Natural killer cell (primary cell): ENCODE results near the gene CISTR. TPM values are rescaled to one million over a fixed set of nuclear protein-coding genes. Genes with fewer than 3 reads are reported as not detected.

ENCODE experiments used
- ATAC-seq, 3 donors: fragments of 150-1000 bp in 2 of 3; fragments of 200-7000 bp in 1 of 3; cut with Tn5 transposase; 1 replicate in 1 of 3; 2 replicates in 2 of 3; pipeline ENCODE4 v1.10.0; 2021; ENCODE audit warnings: mild to moderate bottlenecking in 2 of 3, moderate library complexity in 2 of 3
- DNase-seq, 2 donors: peaks; one replicate each; pipeline versions ENCODE4 v3.0.0 to v3.0.0-alpha.2; 2013 to 2021; ENCODE audit warnings: mixed read lengths in 1 of 2
- H3K27ac ChIP-seq: one replicate; pipeline ENCODE4 v1.5.1; 2013; ENCODE audit warnings: mild to moderate bottlenecking, low read length
- H3K27me3 ChIP-seq: one replicate; pipeline ENCODE4 v1.6.1; 2013; ENCODE audit warnings: low read length; ENCODE audit not compliant: control insufficient read depth, insufficient read depth
- H3K36me3 ChIP-seq: one replicate; pipeline ENCODE4 v1.6.1; 2013; ENCODE audit warnings: low read length; ENCODE audit not compliant: control insufficient read depth, insufficient read depth
- H3K4me1 ChIP-seq: one replicate; pipeline ENCODE4 v1.6.1; 2013; ENCODE audit warnings: low read length; ENCODE audit not compliant: control insufficient read depth, insufficient read depth
- H3K4me3 ChIP-seq: one replicate; pipeline ENCODE4 v1.5.1; 2013; ENCODE audit warnings: low read length
- H3K9me3 ChIP-seq: one replicate; pipeline ENCODE4 v1.6.1; 2013; ENCODE audit warnings: low read length; ENCODE audit not compliant: control insufficient read depth, insufficient read depth
- H3K27ac Mint-ChIP-seq, 2 donors: one replicate each; pipeline ENCODE4 v1.8.0; 2022; ENCODE audit warnings: mild to moderate bottlenecking in 2 of 2, mixed read lengths in 2 of 2, moderate library complexity in 1 of 2
- H3K27me3 Mint-ChIP-seq, 2 donors: one replicate each; pipeline ENCODE4 v1.8.0; 2022; ENCODE audit warnings: low read depth in 2 of 2, mixed read lengths in 2 of 2
- H3K36me3 Mint-ChIP-seq: one replicate; pipeline ENCODE4 v1.8.0; 2022; ENCODE audit warnings: mixed read lengths
- H3K4me1 Mint-ChIP-seq, 2 donors: one replicate each; pipeline ENCODE4 v1.8.0; 2022; ENCODE audit warnings: mixed read lengths in 2 of 2
- H3K4me3 Mint-ChIP-seq: one replicate; pipeline ENCODE4 v1.8.0; 2022; ENCODE audit warnings: mild to moderate bottlenecking, moderate library complexity, mixed read lengths
- H3K9me3 Mint-ChIP-seq, 2 donors: one replicate each; pipeline ENCODE4 v1.8.0; 2022; ENCODE audit warnings: mixed read lengths in 2 of 2
- WGBS: methylation state at CpG from one replicate; pipeline ENCODE4 v1.1.7; 2013; ENCODE audit warnings: missing lambda C conversion rate; ENCODE audit not compliant: insufficient coverage; 5-methylcytosine and 5-hydroxymethylcytosine counted together
- intact Hi-C: fragments of 100-400 bp; cut with micrococcal nuclease; formaldehyde crosslinking; loops from one replicate; pipeline ENCODE4 v1.14.2; 2022
- total RNA-seq, 4 donors: library from RNA; stranded (reverse); fragments of 120-200 nt in 1 of 4; gene quantifications; one replicate each; pipeline versions ENCODE4 v1.2.3 to v1.2.4, GENCODE V29; 2013 to 2022
- TF ChIP-seq, protein P1 (sequence below): fragments of 200-600 bp; IDR thresholded peaks from one replicate; pipeline ENCODE4 v1.8.0; 2022; ENCODE audit warnings: antibody characterized with exemption

Gene CISTR
- total RNA-seq, 3 donors from 2014 or later (not counting 1 experiment from before 2014, with no cell fraction given), result not detected

- peaks cover 43% of the 10 kb centered on the region for H3K4me1 ChIP-seq
- DNase-seq, result no peak
- no peak for ATAC-seq
- H3K27me3 ChIP-seq, result peaks cover 13% of the 10 kb centered on the region
- H3K9me3 Mint-ChIP-seq, result no peaks in the 10 kb centered on the region
- intact Hi-C loops, result no loop called here
- no peaks in the 10 kb centered on the region for H3K36me3 ChIP-seq
- H3K27me3 Mint-ChIP-seq, result no peaks in the 10 kb centered on the region
- WGBS, result 54% methylated on average over 11 of the region's 13 CpGs
- peak overlapping the region; percentile 54 for H3K4me3 ChIP-seq
- no peaks in the 10 kb centered on the region for H3K36me3 Mint-ChIP-seq
- H3K9me3 ChIP-seq, result no peaks in the 10 kb centered on the region
- H3K27ac ChIP-seq, result no peak overlapping the region
- H3K4me1 Mint-ChIP-seq, result peaks cover 16% of the 10 kb centered on the region in 2 donors
- no peak overlapping the region for H3K4me3 Mint-ChIP-seq
- TF ChIP-seq, protein P1, sequence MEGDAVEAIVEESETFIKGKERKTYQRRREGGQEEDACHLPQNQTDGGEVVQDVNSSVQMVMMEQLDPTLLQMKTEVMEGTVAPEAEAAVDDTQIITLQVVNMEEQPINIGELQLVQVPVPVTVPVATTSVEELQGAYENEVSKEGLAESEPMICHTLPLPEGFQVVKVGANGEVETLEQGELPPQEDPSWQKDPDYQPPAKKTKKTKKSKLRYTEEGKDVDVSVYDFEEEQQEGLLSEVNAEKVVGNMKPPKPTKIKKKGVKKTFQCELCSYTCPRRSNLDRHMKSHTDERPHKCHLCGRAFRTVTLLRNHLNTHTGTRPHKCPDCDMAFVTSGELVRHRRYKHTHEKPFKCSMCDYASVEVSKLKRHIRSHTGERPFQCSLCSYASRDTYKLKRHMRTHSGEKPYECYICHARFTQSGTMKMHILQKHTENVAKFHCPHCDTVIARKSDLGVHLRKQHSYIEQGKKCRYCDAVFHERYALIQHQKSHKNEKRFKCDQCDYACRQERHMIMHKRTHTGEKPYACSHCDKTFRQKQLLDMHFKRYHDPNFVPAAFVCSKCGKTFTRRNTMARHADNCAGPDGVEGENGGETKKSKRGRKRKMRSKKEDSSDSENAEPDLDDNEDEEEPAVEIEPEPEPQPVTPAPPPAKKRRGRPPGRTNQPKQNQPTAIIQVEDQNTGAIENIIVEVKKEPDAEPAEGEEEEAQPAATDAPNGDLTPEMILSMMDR, result no peak
- H3K27ac Mint-ChIP-seq, result no peak overlapping the region
These were observed 418 bp upstream of the CISTR start for GRCh38 chr12:53752192-53752601.

- intact Hi-C loops, result no loop called here
These were observed 905 bp downstream of the CISTR start for GRCh38 chr12:53750812-53751335.

GRCh38 chr12:53749986-53750811 lies 1.6 kb downstream of the CISTR start:
- Histone ChIP-seq H3K27ac (no peak overlapping the region), H3K27me3 (peaks cover 24% of the 10 kb centered on the region), H3K4me1 (peaks cover 38% of the 10 kb centered on the region), H3K4me3 (peak overlapping the region; percentile 54), H3K9me3 (no peaks in the 10 kb centered on the region), H3K36me3 (no peaks in the 10 kb centered on the region)
- TF ChIP-seq, protein P1, result no peak
- intact Hi-C loops, result no loop called here
- H3K27ac Mint-ChIP-seq, result no peak overlapping the region
- H3K9me3 Mint-ChIP-seq, result no peaks in the 10 kb centered on the region
- ATAC-seq (no peak), DNase-seq (no peak)
- H3K4me1 Mint-ChIP-seq, result peaks cover 11 to 15% of the 10 kb centered on the region in 2 donors
- 63% methylated on average over 9 of the region's 10 CpGs for WGBS
- no peaks in the 10 kb centered on the region for H3K36me3 Mint-ChIP-seq
- no peak overlapping the region for H3K4me3 Mint-ChIP-seq
- peaks cover 8 to 16% of the 10 kb centered on the region in 2 donors for H3K27me3 Mint-ChIP-seq

More at GRCh38 chr12:53750812-53751335, 905 bp downstream of the CISTR start:
- peaks cover 20% of the 10 kb centered on the region for H3K27me3 ChIP-seq
- Mint-ChIP-seq H3K4me3 (no peak overlapping the region), H3K4me1 (peaks cover 15 to 19% of the 10 kb centered on the region in 2 donors), H3K36me3 (no peaks in the 10 kb centered on the region), H3K27ac (no peak overlapping the region), H3K27me3 (peaks cover 2 to 10% of the 10 kb centered on the region in 2 donors), H3K9me3 (no peaks in the 10 kb centered on the region)
- peak in 1 of 2 donors; percentile 54 for DNase-seq
- TF ChIP-seq, protein P1, result no peak
- H3K36me3 ChIP-seq, result no peaks in the 10 kb centered on the region
- H3K4me1 ChIP-seq, result peaks cover 40% of the 10 kb centered on the region
- H3K27ac ChIP-seq, result peak overlapping the region; percentile 41
- peak; percentile 19 to 45 (median 32) for ATAC-seq
- H3K9me3 ChIP-seq, result no peaks in the 10 kb centered on the region
- 9% methylated on average over 36 of the region's 36 CpGs for WGBS
- H3K4me3 ChIP-seq, result peak overlapping the region; percentile 54
